ENCODE measurements around the gene TLCD3A.
"Not testable (repeated sequence)": the region's sequence is repeated elsewhere in the genome, so short reads cannot be mapped to it uniquely, and the experiment has no call there.

The TLCD3A gene

DNA sequence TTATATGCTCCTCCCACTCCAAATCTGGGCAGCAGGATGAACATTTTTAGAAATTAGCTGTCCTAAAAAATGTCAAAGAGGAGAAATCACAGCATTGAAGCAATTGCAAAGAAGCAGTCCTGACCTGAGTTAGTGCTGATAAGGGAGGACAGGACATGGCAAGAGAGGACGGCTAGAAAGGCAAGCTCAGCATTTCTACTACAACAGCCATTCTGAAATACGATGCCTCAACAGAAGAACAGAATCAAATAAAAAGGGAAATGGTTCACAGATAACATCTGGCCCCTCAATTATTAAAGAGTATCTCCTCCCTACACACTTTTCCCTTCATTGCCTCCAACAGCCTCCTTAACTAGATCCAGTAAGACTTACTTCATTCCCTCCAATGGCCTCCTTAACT, 36.0 kb upstream of the TLCD3A start:
- Histone ChIP-seq H3K4me3 (ENCODE audit: low read depth in 1 of 2, low read length in 2 of 2) (no peak overlapping the region), H3K27ac (ENCODE audit: low read length) (no peak overlapping the region), H3K36me3 (ENCODE audit: control insufficient read depth in 1 of 2, insufficient read depth in 2 of 2, low read length in 2 of 2) (peaks cover 16 to 32% of the 10 kb centered on the region in 2 donors), H3K9me3 (ENCODE audit: control insufficient read depth in 1 of 2, low read length in 2 of 2) (no peaks in the 10 kb centered on the region), H3K4me1 (ENCODE audit: control insufficient read depth in 1 of 2, insufficient read depth in 2 of 2, low read length in 2 of 2) (peaks cover 0 to 6% of the 10 kb centered on the region in 2 donors), H3K27me3 (ENCODE audit: low read depth, low read length) (no peaks in the 10 kb centered on the region)

DNA sequence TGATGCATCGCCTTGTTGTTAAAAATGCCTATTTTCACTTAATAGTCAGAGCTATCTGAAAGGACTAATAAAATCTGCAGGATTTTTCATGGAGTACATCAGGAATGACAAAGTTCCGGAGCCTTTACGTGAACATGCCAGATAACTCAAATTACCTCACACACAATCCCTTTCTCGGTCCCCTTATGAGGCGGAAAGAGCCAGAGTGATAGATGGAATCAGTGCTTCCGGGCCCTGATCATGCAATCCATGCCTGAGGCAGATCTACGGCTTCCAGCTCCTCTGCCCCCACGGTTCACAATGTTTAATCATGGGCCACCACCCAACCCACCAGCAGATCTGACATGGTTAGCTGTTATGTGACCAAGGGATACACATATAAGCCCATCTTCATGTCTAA, 34.7 kb upstream of the TLCD3A start:
- H3K4me1 ChIP-seq (ENCODE audit: control insufficient read depth in 1 of 2, insufficient read depth in 2 of 2, low read length in 2 of 2): peaks cover 0 to 6% of the 10 kb centered on the region in 2 donors
- H3K27ac ChIP-seq (ENCODE audit: low read length): no peak overlapping the region
- no peaks in the 10 kb centered on the region for H3K9me3 ChIP-seq (ENCODE audit: control insufficient read depth in 1 of 2, low read length in 2 of 2)
- H3K4me3 ChIP-seq (ENCODE audit: low read depth in 1 of 2, low read length in 2 of 2): no peak overlapping the region
- H3K36me3 ChIP-seq (ENCODE audit: control insufficient read depth in 1 of 2, insufficient read depth in 2 of 2, low read length in 2 of 2): peaks cover 16 to 24% of the 10 kb centered on the region in 2 donors
- no peaks in the 10 kb centered on the region for H3K27me3 ChIP-seq (ENCODE audit: low read depth, low read length)

DNA sequence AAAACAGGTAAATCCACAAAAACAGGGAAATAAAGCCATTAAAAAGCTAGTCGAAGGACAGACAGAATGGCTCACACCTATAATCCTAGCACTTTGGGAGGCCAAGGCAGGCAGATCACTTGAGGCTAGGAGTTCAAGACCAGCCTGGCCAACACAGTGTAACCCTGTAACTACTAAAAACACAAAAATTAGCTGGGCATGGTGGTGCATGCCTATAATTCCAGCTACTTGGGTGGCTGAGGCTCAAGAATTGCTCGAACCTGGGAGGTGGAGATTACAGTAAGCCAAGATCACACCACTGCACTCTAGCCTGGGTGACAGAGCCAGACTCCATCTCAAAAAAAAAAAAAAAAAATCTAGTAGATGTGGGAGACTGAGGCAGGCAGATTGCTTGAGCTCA, 34.3 kb upstream of the TLCD3A start:
- not testable (repeated sequence) for H3K9me3 ChIP-seq (ENCODE audit: control insufficient read depth in 1 of 2, low read length in 2 of 2); H3K4me1 ChIP-seq (ENCODE audit: control insufficient read depth in 1 of 2, insufficient read depth in 2 of 2, low read length in 2 of 2); H3K27ac ChIP-seq (ENCODE audit: low read length); H3K27me3 ChIP-seq (ENCODE audit: low read depth, low read length); H3K4me3 ChIP-seq (ENCODE audit: low read depth in 1 of 2, low read length in 2 of 2)
- peaks cover 16 to 26% of the 10 kb centered on the region in 2 donors for H3K36me3 ChIP-seq (ENCODE audit: control insufficient read depth in 1 of 2, insufficient read depth in 2 of 2, low read length in 2 of 2)

DNA sequence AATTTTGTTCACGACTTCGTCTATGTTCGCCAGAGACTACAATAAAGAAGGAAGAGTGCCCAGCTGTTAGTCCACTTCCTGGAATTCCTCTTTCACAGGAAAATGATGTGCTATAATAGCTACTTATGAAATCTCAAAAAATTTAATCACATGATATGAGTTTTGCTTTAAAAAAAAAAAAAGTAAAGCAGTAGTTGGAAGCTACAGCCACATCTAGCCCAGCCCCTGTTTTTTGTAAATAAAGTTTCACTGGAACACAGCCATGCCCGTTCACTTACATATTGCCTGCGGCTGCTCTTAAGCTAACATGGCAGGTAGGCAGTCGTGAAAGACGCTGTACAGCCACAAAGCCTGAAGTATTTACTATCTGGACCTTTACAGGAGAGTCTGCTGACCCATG, 33.1 kb upstream of the TLCD3A start:
- no peaks in the 10 kb centered on the region for H3K9me3 ChIP-seq (ENCODE audit: control insufficient read depth in 1 of 2, low read length in 2 of 2)
- H3K36me3 ChIP-seq (ENCODE audit: control insufficient read depth in 1 of 2, insufficient read depth in 2 of 2, low read length in 2 of 2): peaks cover 16 to 26% of the 10 kb centered on the region in 2 donors
- H3K27me3 ChIP-seq (ENCODE audit: low read depth, low read length): no peaks in the 10 kb centered on the region
- H3K4me1 ChIP-seq (ENCODE audit: control insufficient read depth in 1 of 2, insufficient read depth in 2 of 2, low read length in 2 of 2): peaks cover 0 to 6% of the 10 kb centered on the region in 2 donors
- peak overlapping the region in 1 of 2 donors; percentile 7 for H3K4me3 ChIP-seq (ENCODE audit: low read depth in 1 of 2, low read length in 2 of 2)
- no peak overlapping the region for H3K27ac ChIP-seq (ENCODE audit: low read length)

DNA sequence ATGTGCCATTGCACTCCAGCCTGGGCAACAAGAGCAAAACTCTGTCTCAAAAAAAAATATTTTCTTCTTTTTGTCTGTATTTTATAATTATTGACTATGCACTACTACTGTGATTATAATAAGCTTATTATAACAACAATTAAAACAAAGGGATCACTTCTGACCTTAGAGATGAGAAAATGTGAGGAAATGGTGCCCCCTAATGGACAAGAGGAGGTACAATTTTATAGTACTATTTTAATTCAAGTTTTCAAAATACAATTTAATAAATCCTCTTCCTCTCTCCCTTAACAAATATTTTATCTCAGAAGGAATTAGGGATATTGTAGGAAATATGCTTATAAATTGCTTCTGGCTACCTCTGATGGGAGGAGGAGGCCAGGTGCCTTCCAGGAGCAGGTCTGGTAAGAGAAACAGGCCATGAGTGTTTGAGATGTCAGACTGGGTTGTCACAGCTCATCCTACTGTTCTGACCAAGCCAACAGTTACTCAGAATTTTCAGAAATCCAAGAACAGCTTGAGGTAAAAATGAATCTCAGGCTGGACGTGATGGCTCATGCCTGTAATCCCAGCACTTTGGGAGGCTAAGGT, 31.8 kb upstream of the TLCD3A start:
- Histone ChIP-seq H3K27ac (ENCODE audit: low read length) (no peak overlapping the region), H3K9me3 (ENCODE audit: control insufficient read depth in 1 of 2, low read length in 2 of 2) (no peaks in the 10 kb centered on the region), H3K4me3 (ENCODE audit: low read depth in 1 of 2, low read length in 2 of 2) (no peak overlapping the region), H3K4me1 (ENCODE audit: control insufficient read depth in 1 of 2, insufficient read depth in 2 of 2, low read length in 2 of 2) (peaks cover 0 to 6% of the 10 kb centered on the region in 2 donors), H3K27me3 (ENCODE audit: low read depth, low read length) (no peaks in the 10 kb centered on the region), H3K36me3 (ENCODE audit: control insufficient read depth in 1 of 2, insufficient read depth in 2 of 2, low read length in 2 of 2) (peaks cover 16 to 18% of the 10 kb centered on the region in 2 donors)

DNA sequence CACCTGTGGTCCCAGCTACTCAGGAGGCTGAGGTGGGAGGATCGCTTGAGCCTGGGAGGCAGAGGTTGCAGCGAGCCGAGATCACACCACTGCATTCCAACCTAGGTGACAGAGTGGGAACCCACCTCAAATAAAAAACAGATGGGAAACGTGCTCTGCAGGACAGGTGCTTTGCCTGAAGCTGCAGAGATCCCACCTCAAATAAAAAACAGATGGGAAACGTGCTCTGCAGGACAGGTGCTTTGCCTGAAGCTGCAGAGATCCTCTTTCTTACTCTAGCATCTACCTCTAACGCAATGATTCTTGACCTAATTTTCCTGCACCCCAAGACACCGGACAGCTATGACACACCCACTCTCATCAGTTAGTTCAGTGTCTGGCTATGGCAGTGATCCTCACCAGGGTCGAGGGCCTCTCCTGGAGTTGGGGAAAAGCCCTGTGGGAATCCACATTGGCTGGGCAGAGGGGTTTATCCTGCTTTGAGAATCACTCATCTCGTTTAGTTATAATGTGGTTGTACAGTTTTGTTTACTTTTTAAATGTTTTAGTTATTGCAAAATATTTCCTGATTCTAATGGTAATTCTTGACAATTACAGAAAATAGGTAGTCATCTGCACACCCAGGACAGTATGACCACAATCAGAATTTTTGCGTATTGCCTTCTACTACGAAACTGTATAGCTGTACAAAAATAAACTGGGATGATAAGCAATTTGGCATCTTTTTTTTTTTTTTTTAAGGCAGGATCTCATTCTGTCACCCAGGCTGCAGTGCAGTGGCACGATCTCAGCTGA, 29.1 kb upstream of the TLCD3A start:
- Histone ChIP-seq H3K36me3 (ENCODE audit: control insufficient read depth in 1 of 2, insufficient read depth in 2 of 2, low read length in 2 of 2) (peaks cover 0 to 7% of the 10 kb centered on the region in 2 donors), H3K27me3 (ENCODE audit: low read depth, low read length) (no peaks in the 10 kb centered on the region), H3K4me1 (ENCODE audit: control insufficient read depth in 1 of 2, insufficient read depth in 2 of 2, low read length in 2 of 2) (peaks cover 0 to 6% of the 10 kb centered on the region in 2 donors), H3K27ac (ENCODE audit: low read length) (no peak overlapping the region), H3K9me3 (ENCODE audit: control insufficient read depth in 1 of 2, low read length in 2 of 2) (no peaks in the 10 kb centered on the region), H3K4me3 (ENCODE audit: low read depth in 1 of 2, low read length in 2 of 2) (no peak overlapping the region)

DNA sequence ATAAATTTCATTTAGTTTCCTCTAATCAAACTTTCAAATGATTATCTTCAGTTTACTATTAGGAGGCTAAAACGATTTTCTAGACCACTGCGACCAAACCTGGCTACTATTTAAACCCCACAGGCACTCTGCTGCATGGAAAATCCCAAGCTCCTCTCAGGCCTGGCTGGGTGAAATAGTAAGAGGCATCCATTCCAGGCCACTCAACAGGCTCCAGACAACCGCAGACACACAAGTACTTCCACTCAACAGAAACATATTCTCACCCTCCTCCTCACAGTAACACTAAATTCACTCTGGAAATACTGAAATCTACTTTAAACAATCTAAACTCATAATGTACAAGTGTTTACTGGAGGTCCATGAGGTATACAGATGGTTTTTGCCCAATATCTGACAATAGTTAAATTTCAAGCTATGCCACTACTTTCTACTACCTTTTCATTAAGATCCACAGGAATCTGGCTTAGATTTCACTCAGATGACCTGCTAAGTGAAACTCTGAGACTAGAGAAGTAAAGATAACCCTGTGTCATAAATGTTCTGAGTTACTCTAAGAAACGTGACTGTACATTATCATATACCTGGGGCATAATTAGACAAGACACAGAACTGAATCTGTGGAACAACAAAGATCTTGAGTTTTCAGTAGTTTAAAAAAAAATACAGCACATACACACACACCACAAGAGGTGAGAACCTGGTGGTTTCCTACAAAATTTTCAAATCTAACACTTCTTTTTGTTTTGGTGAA, 28.1 kb upstream of the TLCD3A start:
- Histone ChIP-seq H3K27me3 (ENCODE audit: low read depth, low read length) (no peaks in the 10 kb centered on the region), H3K4me3 (ENCODE audit: low read depth in 1 of 2, low read length in 2 of 2) (no peak overlapping the region), H3K4me1 (ENCODE audit: control insufficient read depth in 1 of 2, insufficient read depth in 2 of 2, low read length in 2 of 2) (peaks cover 0 to 5% of the 10 kb centered on the region in 2 donors), H3K9me3 (ENCODE audit: control insufficient read depth in 1 of 2, low read length in 2 of 2) (no peaks in the 10 kb centered on the region), H3K27ac (ENCODE audit: low read length) (no peak overlapping the region), H3K36me3 (ENCODE audit: control insufficient read depth in 1 of 2, insufficient read depth in 2 of 2, low read length in 2 of 2) (peaks cover 4 to 16% of the 10 kb centered on the region in 2 donors)

DNA sequence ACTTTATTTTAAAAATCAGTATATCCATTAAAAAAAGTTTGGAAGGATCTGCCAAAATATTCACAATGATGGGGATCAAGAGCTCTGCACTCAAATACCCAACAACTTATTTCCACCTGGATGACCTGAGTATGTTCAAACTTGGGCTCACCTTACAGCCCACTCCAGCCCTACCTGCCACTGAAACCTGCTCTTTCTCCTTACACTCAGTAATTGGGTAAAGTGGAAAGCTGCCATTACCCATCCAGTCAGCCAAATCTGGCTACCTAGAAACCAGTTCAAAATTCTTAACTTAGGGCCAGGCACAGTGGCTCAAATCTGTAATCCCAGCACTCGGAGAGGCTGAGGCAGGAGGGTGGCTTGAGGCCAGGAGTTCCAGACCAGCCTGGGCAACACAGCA, 27.4 kb upstream of the TLCD3A start:
- Histone ChIP-seq H3K27ac (ENCODE audit: low read length) (no peak overlapping the region), H3K27me3 (ENCODE audit: low read depth, low read length) (no peaks in the 10 kb centered on the region), H3K36me3 (ENCODE audit: control insufficient read depth in 1 of 2, insufficient read depth in 2 of 2, low read length in 2 of 2) (peaks cover 10 to 23% of the 10 kb centered on the region in 2 donors), H3K4me1 (ENCODE audit: control insufficient read depth in 1 of 2, insufficient read depth in 2 of 2, low read length in 2 of 2) (no peaks in the 10 kb centered on the region), H3K4me3 (ENCODE audit: low read depth in 1 of 2, low read length in 2 of 2) (no peak overlapping the region), H3K9me3 (ENCODE audit: control insufficient read depth in 1 of 2, low read length in 2 of 2) (no peaks in the 10 kb centered on the region)

DNA sequence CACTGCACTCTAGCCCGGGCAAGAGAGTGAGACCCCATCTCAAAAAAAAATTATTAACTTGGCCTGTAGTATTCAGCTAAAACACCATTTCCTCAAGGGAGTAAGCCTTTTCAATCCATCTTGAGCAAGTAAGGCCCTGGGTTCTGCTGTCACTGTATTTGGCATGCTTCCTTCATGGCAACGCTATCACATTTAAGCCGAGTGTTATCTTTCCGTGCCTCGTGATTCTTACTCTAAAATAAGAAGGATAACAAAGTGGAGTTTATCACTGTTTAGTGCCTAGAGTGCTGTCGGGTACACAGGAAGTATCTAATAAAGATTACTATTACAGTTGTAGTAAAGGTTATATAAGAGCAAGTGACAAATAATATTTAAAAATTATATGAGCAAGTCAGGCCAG, 26.5 kb upstream of the TLCD3A start:
- H3K27me3 ChIP-seq (ENCODE audit: low read depth, low read length): no peaks in the 10 kb centered on the region
- H3K9me3 ChIP-seq (ENCODE audit: control insufficient read depth in 1 of 2, low read length in 2 of 2): no peaks in the 10 kb centered on the region
- H3K4me3 ChIP-seq (ENCODE audit: low read depth in 1 of 2, low read length in 2 of 2): no peak overlapping the region
- H3K36me3 ChIP-seq (ENCODE audit: control insufficient read depth in 1 of 2, insufficient read depth in 2 of 2, low read length in 2 of 2): peaks cover 10 to 26% of the 10 kb centered on the region in 2 donors
- H3K27ac ChIP-seq (ENCODE audit: low read length): no peak overlapping the region
- no peaks in the 10 kb centered on the region for H3K4me1 ChIP-seq (ENCODE audit: control insufficient read depth in 1 of 2, insufficient read depth in 2 of 2, low read length in 2 of 2)

DNA sequence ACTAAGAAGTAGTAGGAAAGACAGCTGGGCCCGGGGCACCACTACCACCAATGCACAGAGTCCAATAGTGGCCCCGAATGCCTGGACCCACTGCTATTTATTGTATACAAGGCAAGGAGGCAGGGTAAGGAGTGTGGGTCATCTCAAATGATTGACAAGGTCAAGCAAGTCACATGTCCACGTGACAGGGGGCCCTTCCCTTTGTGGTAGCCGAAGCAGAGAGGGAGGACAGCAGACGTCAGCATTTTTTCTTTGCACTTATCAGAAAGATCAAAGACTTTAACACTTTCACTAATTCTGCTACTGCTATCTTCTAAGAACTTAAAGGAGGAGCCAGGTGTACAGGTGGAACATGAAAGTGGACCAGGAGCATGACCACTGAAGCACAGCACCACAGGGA, 24.3 kb upstream of the TLCD3A start:
- peaks cover 0 to 6% of the 10 kb centered on the region in 2 donors for H3K4me1 ChIP-seq (ENCODE audit: control insufficient read depth in 1 of 2, insufficient read depth in 2 of 2, low read length in 2 of 2)
- no peak overlapping the region for H3K4me3 ChIP-seq (ENCODE audit: low read depth in 1 of 2, low read length in 2 of 2)

DNA sequence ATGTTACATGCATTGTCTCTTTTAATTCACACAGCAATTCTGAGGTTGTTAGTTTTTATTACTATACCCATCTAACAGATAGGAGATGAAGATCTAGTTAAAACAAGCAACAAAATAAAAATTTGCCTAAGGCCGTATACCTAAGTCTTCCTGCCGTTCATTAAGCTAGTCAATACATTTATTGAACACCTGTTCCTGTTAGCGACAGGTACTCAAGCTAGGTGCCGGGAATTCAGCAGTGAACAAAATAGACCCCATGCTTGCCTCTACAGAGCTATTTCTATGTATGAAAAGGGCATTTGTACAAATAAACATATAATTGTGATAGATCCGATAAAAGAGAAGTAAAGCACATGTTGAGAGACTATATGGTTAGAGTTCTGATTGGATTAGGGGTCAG, 14.3 kb upstream of the TLCD3A start:
- H3K4me3 ChIP-seq (ENCODE audit: low read depth in 1 of 2, low read length in 2 of 2): no peak overlapping the region
- H3K36me3 ChIP-seq (ENCODE audit: control insufficient read depth in 1 of 2, insufficient read depth in 2 of 2, low read length in 2 of 2): no peaks in the 10 kb centered on the region
- H3K9me3 ChIP-seq (ENCODE audit: control insufficient read depth in 1 of 2, low read length in 2 of 2): no peaks in the 10 kb centered on the region
- no peak overlapping the region for H3K27ac ChIP-seq (ENCODE audit: low read length)
- H3K4me1 ChIP-seq (ENCODE audit: control insufficient read depth in 1 of 2, insufficient read depth in 2 of 2, low read length in 2 of 2): peaks cover 0 to 14% of the 10 kb centered on the region in 2 donors
- no peaks in the 10 kb centered on the region for H3K27me3 ChIP-seq (ENCODE audit: low read depth, low read length)

More for the DNA sequence above, 24.3 kb upstream of the TLCD3A start:
- H3K36me3 ChIP-seq (ENCODE audit: control insufficient read depth in 1 of 2, insufficient read depth in 2 of 2, low read length in 2 of 2): peaks cover 10 to 23% of the 10 kb centered on the region in 2 donors
- no peak overlapping the region for H3K27ac ChIP-seq (ENCODE audit: low read length)
- H3K9me3 ChIP-seq (ENCODE audit: control insufficient read depth in 1 of 2, low read length in 2 of 2): no peaks in the 10 kb centered on the region
- H3K27me3 ChIP-seq (ENCODE audit: low read depth, low read length): no peaks in the 10 kb centered on the region
